ENCODE data around the gene PIR.

PIR gene

DNA sequence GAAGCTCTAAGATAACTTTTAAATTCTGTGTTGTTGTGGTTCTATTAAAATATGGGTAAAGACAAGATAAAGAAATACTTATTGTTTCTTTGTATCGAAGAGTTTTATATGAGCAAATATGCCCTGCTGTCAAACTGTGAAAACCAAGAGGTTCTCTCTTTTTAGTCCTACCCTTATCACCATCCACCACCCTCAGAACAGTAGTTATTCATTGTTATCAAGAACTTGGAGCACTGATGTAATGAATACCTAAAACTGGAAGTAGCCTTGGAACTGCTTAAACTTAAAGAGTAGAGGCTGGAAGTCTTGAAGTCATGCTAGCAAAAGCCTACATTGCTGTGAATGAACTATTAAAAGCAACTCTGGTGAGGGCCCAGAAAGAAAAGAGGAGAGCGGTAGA is 9.2 kb downstream of the PIR start:
- DNase-seq (ENCODE audit: low read depth in 2 of 2): no peak

GRCh38 chrX:15475486-15475885 is 17.6 kb downstream of the PIR start:
- no peak for DNase-seq (ENCODE audit: low read depth in 2 of 2)

- DNase-seq (ENCODE audit: low read depth in 2 of 2): no peak
Observed at GRCh38 chrX:15475021-15475420, 18.1 kb downstream of the PIR start.

DNA sequence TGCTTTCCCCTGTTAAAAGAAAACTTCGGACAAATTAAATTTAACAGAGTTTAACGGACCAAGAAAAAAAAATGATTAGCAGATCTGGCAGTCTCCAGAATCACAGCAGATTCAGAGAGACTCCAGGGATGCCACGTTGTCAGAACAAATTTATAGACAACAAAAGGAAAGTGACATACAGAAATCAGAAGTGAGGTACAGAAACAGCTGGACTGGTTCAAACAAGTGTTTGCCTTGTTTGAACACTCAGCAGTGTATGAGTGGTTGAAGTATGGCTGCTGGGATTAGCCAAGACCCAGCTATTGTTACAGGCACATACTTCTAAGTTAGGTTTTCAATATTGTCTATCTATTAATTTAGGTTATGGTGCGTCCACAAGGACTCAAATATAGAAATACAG is 19.1 kb downstream of the PIR start:
- no peak for DNase-seq (ENCODE audit: low read depth in 2 of 2)

- DNase-seq (ENCODE audit: low read depth in 2 of 2): no peak
Observed at GRCh38 chrX:15472531-15472930, 20.6 kb downstream of the PIR start.

GRCh38 chrX:15471028-15471427 is 22.1 kb downstream of the PIR start:
- DNase-seq (ENCODE audit: low read depth in 2 of 2): peak in 1 of 2 experiments; percentile 36

DNA sequence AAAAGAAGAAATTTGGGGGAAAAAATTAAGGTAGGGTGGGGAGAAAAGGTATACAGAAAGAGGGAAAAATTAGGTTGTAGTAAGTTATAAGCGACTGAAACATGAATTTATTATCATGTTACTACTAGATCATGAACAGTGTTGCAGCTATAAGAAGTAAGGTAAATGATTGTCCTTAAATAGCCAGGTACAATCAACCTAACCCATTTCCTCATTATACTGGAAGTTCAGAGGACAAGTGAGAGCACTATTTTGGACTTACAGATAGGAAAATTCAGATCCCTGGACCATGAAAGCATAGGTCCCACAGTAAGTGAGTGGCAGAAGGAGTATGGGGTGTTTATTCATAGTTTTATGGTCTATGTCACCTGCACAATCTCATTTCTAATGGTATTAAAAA is 23.5 kb downstream of the PIR start:
- no peak for DNase-seq (ENCODE audit: low read depth in 2 of 2)

- no peak for DNase-seq (ENCODE audit: low read depth in 2 of 2)
Observed at GRCh38 chrX:15468036-15468435, 25.1 kb downstream of the PIR start.

GRCh38 chrX:15465896-15466651 is 27.1 kb downstream of the PIR start:
- no peak for DNase-seq (ENCODE audit: low read depth in 2 of 2)

DNA sequence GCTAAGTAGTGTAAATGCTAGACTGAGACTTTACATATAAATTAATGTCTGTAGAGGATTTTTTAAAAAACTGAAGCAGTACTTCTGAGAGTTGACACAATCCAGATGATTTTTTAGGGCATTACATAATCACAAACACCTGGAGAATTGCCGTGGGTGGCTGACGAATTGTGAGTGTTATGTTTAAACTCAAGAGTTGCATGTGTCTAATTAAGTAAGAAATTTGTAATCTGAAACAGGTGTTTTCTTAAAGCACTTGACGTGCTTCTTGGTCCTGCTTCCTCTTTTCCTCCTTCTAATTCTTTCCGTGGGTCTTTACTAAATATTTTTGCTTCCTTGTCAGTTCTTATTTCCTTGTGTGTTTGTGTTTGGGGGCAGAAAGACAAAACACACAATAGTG is 27.8 kb downstream of the PIR start:
- no peak for DNase-seq (ENCODE audit: low read depth in 2 of 2)

- DNase-seq (ENCODE audit: low read depth in 2 of 2): no peak
Observed at GRCh38 chrX:15464704-15465103, 28.4 kb downstream of the PIR start.

DNA sequence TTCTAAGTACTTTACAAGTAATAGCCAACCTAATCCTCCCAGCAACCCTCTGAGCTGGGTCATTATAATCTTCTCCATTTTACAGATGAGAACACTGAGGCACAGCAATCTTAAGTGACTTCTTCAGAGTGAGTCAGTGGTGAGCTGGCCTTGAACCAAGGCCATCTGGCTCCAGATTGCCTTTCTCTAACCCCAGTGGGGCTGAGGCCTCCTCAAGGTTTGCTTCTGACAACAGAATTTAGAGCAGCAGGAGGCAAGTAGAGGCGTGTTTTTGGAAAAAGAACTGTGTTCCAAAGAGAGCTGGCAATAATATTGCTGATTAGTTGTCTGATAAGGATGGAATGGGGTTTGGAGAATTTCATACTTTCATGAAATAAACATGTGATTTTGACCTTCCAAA is 41.2 kb downstream of the PIR start:
- DNase-seq (ENCODE audit: low read depth in 2 of 2): no peak

DNA sequence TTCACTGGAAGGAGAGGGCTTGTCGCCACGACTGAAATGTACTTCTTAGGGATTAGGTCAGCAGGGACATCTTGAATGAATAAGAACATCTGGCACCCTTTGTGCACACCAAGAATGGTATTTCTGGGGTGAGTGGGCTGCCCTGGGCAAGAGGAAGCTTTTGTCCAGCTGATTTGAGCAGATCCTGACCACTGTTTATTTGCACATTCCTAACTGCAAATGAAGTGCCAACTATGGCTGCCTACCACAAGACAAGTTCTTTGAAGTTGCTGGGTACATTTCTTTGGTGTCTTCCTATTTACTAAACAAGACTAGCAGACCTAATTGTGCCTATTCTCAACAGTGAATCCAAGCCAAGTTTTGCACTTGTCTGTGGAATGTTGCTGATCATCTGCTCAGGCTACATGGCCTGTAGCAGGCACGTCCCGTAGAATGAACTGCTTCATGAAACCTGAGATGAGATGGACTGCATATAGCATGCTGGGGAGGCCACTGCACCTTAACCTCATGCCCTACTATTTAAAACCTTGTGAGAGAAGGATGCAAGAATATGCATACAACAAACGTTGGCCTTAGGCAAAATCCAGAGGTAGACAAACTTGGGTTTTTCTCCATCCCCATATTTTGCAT is 45.0 kb downstream of the PIR start:
- no peak for DNase-seq (ENCODE audit: low read depth in 2 of 2)

GRCh38 chrX:15441464-15441863 is 51.7 kb downstream of the PIR start:
- DNase-seq (ENCODE audit: low read depth in 2 of 2): no peak

DNA sequence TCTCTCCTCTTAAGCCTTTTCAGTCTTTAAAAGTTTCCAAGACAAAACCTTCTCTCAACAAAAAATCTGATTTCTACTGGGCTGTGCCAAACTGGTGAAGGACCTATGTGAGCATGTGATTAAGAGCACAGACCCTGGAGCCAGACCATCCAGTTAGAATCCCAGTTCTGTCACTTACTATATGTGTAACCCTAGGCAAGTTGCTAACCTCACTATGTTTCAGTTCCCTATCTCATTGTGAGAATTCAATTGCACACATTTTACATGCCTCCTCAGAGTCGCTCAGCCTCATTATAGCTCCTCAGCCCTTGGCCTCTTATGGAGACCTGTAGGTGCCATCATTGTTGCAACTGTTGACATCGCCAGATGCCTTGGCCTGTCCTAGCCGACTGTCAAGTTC is 54.8 kb downstream of the PIR start:
- DNase-seq (ENCODE audit: low read depth in 2 of 2): no peak

- no peak for DNase-seq (ENCODE audit: low read depth in 2 of 2)
Observed at GRCh38 chrX:15437724-15438123, 55.4 kb downstream of the PIR start.

GRCh38 chrX:15435836-15436619 is 57.1 kb downstream of the PIR start:
- no peak for DNase-seq (ENCODE audit: low read depth in 2 of 2)

- no peak for DNase-seq (ENCODE audit: low read depth in 2 of 2)
Observed at GRCh38 chrX:15434205-15434604, 58.9 kb downstream of the PIR start.

DNA sequence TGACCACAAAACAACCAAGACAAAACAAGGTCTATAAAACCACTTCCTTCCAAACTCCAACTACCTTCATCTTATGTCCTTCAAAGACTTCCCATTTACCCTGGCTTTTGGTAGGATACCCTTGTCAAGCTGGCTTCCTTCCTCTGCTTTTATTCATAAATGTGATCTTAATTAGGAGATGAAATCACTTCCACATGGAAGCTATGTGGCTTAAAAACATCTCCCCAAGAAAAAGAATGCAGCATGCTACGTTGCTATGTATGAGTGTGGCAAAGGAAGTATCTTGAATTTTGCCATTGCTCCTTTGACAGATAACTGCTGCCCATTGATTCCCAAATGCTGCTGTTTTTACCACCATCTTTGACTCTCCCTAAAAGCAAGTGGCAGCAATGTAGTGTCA is 62.5 kb downstream of the PIR start:
- no peak for DNase-seq (ENCODE audit: low read depth in 2 of 2)

DNA sequence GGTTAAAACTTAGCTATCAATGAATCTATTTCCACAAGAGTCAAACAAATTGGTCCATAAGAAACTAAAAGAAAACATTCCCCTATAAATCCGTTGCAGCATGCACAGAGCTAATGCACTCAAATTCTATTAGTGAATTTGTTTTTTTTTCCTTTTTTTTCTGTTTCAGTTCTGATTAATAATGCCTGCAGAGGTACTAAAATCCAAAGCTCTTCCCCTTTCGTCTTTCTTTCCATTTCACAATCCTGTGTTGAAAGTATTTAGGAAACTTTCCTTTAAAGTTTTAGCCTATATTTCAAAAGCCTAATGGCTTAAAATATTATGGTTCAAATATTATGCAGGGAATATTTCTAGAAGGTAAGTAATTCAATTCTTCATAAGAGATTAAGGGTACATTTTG is 63.1 kb downstream of the PIR start:
- DNase-seq (ENCODE audit: low read depth in 2 of 2): no peak

DNA sequence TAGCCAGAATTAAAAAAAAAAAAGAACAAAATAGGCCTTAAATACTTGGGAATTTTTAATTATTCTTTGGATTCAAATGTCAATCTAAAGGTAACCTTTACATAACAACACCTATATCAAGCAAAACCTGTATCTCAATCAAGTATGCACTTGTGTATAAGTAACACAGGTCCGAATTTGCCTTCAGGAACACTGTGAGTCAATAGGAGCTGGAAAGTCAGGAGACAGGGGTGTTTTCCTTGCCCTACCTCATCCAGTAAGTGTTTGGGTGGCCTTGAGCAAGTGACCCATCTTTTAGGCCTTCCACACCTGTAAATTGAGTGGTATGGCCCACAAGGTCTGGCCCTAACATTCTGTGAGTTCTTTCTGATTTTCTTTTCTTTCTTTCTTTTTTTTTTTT is 68.1 kb downstream of the PIR start:
- DNase-seq (ENCODE audit: low read depth in 2 of 2): no peak

DNA sequence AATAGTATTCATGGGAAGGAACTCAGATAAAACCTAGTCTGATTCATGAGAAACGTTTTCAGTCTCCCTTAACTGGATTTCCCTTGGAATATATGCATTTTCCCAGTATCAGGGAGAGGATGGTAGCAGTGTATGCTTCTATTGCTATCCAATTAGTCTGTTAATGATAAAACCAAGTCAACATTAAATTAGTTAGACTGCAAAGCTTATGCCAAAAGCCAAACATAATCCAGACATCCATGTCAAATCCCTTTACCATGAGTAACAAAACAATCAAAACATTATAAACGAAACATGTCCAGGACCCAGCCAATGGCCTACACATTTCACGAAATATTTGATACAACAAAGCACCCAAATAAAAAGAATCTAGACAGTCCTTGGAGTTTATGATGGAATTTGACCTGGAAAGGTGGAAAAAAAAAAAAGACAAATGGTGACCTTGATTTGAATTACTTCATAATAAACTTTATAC is 74.4 kb downstream of the PIR start:
- no peak for DNase-seq (ENCODE audit: low read depth in 2 of 2)

All from stimulated activated CD4-positive, alpha-beta T cell treated with anti-CD3 and anti-CD28 coated beads, Interleukin-12 subunit alpha, Interleukin-12 subunit beta, amount 100 ng/mL, for 24 hours (primary cell).